H1 (cell line): ENCODE data around the gene MEGF11. TPM values are rescaled to one million over a fixed set of nuclear protein-coding genes. Genes with fewer than 3 reads are reported as not detected.

Source experiments
- CTCF ChIA-PET: fragments of 300-600 bp; sonication (Branson Sonifier 250); formaldehyde crosslinking; loops from one replicate; lab custom pipeline; 2021; ENCODE audit not compliant: partially characterized antibody; lab: Charles Lee
- POLR2A ChIA-PET: fragments of 300-600 bp; sonication (Branson Sonifier 250); formaldehyde crosslinking; loops from one replicate; lab custom pipeline; 2021; ENCODE audit warnings: inconsistent platforms; ENCODE audit not compliant: partially characterized antibody; lab: Charles Lee
- DNase-seq, 2 experiments: peaks; one replicate each; pipeline versions ENCODE4 v3.0.0 to v3.0.0-alpha.2; 2010 to 2022; ENCODE audit warnings: low spot score in 2 of 2, low read depth in 1 of 2, mixed read lengths in 1 of 2
- FAIRE-seq: peaks from 2 replicates; lab custom pipeline; 2011; peaks lifted over from hg19 to GRCh38; lab: Jason Lieb, UNC
- H2AFZ ChIP-seq: 2 replicates; pipeline ENCODE4 v1.8.1; 2012; ENCODE audit warnings: low read length, inconsistent platforms
- H2AK5ac ChIP-seq: 2 replicates; pipeline ENCODE4 v1.6.1; 2013; ENCODE audit warnings: low read depth, low read length
- H2BK120ac ChIP-seq: replicated peaks from 2 replicates; pipeline ENCODE3; 2013; ENCODE audit warnings: low read depth, low read length, inconsistent platforms
- H2BK12ac ChIP-seq: 2 replicates; pipeline ENCODE4 v1.6.1; 2013; ENCODE audit warnings: low read depth, low read length
- H2BK15ac ChIP-seq: 2 replicates; pipeline ENCODE4 v1.6.1; 2013; ENCODE audit warnings: low read length
- H2BK20ac ChIP-seq: 2 replicates; pipeline ENCODE4 v1.6.1; 2013; ENCODE audit warnings: low read length
- H2BK5ac ChIP-seq: 2 replicates; pipeline ENCODE4 v1.6.1; 2013; ENCODE audit warnings: low read depth, low read length
- H3K14ac ChIP-seq: 2 replicates; pipeline ENCODE4 v1.6.1; 2013; ENCODE audit warnings: inconsistent platforms; ENCODE audit not compliant: insufficient read length
- H3K18ac ChIP-seq: 2 replicates; pipeline ENCODE4 v1.6.1; 2013; ENCODE audit warnings: low read length; ENCODE audit errors: extremely low read depth
- H3K23ac ChIP-seq: 2 replicates; pipeline ENCODE4 v1.6.1; 2013; ENCODE audit warnings: inconsistent platforms; ENCODE audit not compliant: insufficient read length
- H3K23me2 ChIP-seq: 2 replicates; pipeline ENCODE4 v1.6.1; 2013; ENCODE audit warnings: low read depth, low read length
- H3K27ac ChIP-seq: 2 replicates; pipeline ENCODE4 v1.6.1; 2011; ENCODE audit warnings: low read depth, low read length, inconsistent platforms
- H3K27me3 ChIP-seq, 4 experiments: replicated peaks in 1 of 4; 1 replicate in 1 of 4; 2 replicates in 3 of 4; pipeline versions ENCODE4 v1.6.1 to v1.8.1; 2011 to 2013; ENCODE audit warnings: low read length in 3 of 4, mild to moderate bottlenecking in 3 of 4, inconsistent platforms in 2 of 4, mixed read lengths in 2 of 4, moderate library complexity in 1 of 4; ENCODE audit not compliant: control insufficient read depth in 3 of 4, insufficient read depth in 3 of 4; ENCODE audit errors: extremely low read depth in 1 of 4
- H3K36me3 ChIP-seq, 4 experiments: 2 replicates each; pipeline versions ENCODE4 v1.6.1 to v1.8.1; 2011 to 2013; ENCODE audit warnings: mild to moderate bottlenecking in 4 of 4, low read length in 3 of 4, moderate library complexity in 2 of 4, control low read depth in 1 of 4, inconsistent platforms in 1 of 4; ENCODE audit not compliant: insufficient read depth in 4 of 4, control insufficient read depth in 2 of 4
- H3K4ac ChIP-seq: replicated peaks from 2 replicates; pipeline ENCODE3; 2013; ENCODE audit warnings: low read length, low read depth, mixed read lengths, inconsistent platforms; ENCODE audit not compliant: insufficient read length
- H3K4me1 ChIP-seq, 4 experiments: replicated peaks in 1 of 4; 1 replicate in 1 of 4; 2 replicates in 3 of 4; pipeline versions ENCODE4 v1.6.1 to v1.8.1; 2011 to 2013; ENCODE audit warnings: low read length in 3 of 4, inconsistent platforms in 2 of 4, mixed read lengths in 1 of 4; ENCODE audit not compliant: insufficient read depth in 4 of 4, control insufficient read depth in 3 of 4
- H3K4me2 ChIP-seq, 2 experiments: 2 replicates each; pipeline versions ENCODE4 v1.6.1 to v1.8.1; 2011 to 2013; ENCODE audit warnings: low read depth in 2 of 2, low read length in 2 of 2, control low read depth in 1 of 2, inconsistent platforms in 1 of 2, mild to moderate bottlenecking in 1 of 2; ENCODE audit not compliant: insufficient read depth in 1 of 2
- H3K4me3 ChIP-seq, 4 experiments: fragments of 200-600, 300-600 bp in 1 of 4; sonication (generic), shearing (Covaris generic), sonication (Bioruptor Twin) in 1 of 4; 2 replicates each; pipeline versions ENCODE4 v1.5.1 to v1.8.1; 2011 to 2016; ENCODE audit warnings: low read length in 4 of 4, low read depth in 3 of 4, control low read depth in 2 of 4, inconsistent platforms in 2 of 4, mild to moderate bottlenecking in 2 of 4, mixed read lengths in 1 of 4, moderate library complexity in 1 of 4; ENCODE audit not compliant: insufficient read depth in 2 of 4; ENCODE audit errors: extremely low read depth in 1 of 4
- H3K56ac ChIP-seq: replicated peaks from 2 replicates; pipeline ENCODE3; 2013; ENCODE audit warnings: low read depth, mild to moderate bottlenecking, mixed read lengths, low read length, inconsistent platforms; ENCODE audit not compliant: insufficient read length
- H3K79me1 ChIP-seq: 2 replicates; pipeline ENCODE4 v1.6.1; 2013; ENCODE audit warnings: low read depth, low read length, control low read depth
- H3K79me2 ChIP-seq, 2 experiments: 2 replicates each; pipeline versions ENCODE4 v1.6.1 to v1.8.1; 2012 to 2013; ENCODE audit warnings: low read length in 2 of 2, mild to moderate bottlenecking in 2 of 2, inconsistent platforms in 1 of 2; ENCODE audit not compliant: insufficient read depth in 2 of 2, control insufficient read depth in 1 of 2
- H3K9ac ChIP-seq, 4 experiments: replicated peaks in 1 of 4; 1 replicate in 1 of 4; 2 replicates in 3 of 4; pipeline versions ENCODE4 v1.6.1 to v1.8.1; 2011 to 2013; ENCODE audit warnings: low read depth in 3 of 4, low read length in 3 of 4, control low read depth in 2 of 4, mild to moderate bottlenecking in 2 of 4, moderate library complexity in 2 of 4, inconsistent platforms in 1 of 4; ENCODE audit errors: extremely low read depth in 1 of 4
- H3K9me3 ChIP-seq, 2 experiments: 2 replicates each; pipeline versions ENCODE4 v1.6.1 to v1.8.1; 2012 to 2013; ENCODE audit warnings: mild to moderate bottlenecking in 2 of 2, moderate library complexity in 2 of 2, control low read depth in 1 of 2, inconsistent platforms in 1 of 2, low read depth in 1 of 2, low read length in 1 of 2, mixed read lengths in 1 of 2; ENCODE audit not compliant: insufficient read depth in 2 of 2
- H4K20me1 ChIP-seq, 2 experiments: replicated peaks in 1 of 2; 2 replicates each; pipeline versions ENCODE3 to v1.8.1; 2011 to 2013; ENCODE audit warnings: inconsistent platforms in 2 of 2, low read length in 2 of 2, mild to moderate bottlenecking in 1 of 2; ENCODE audit not compliant: insufficient read depth in 2 of 2, control insufficient read depth in 1 of 2
- H4K5ac ChIP-seq: 2 replicates; pipeline ENCODE4 v1.6.1; 2013; ENCODE audit warnings: low read length, low read depth, mixed read lengths, inconsistent platforms; ENCODE audit not compliant: insufficient read length
- H4K8ac ChIP-seq: 2 replicates; pipeline ENCODE4 v1.8.0; 2013; ENCODE audit warnings: mild to moderate bottlenecking, moderate library complexity, low read length, inconsistent platforms; ENCODE audit not compliant: insufficient read depth; ENCODE audit errors: extremely low read depth
- H4K91ac ChIP-seq: replicated peaks from 2 replicates; pipeline ENCODE3; 2013; ENCODE audit warnings: low read length, mixed read lengths, inconsistent platforms; ENCODE audit not compliant: insufficient read length
- BCL11A ChIP-seq, 2 experiments: IDR thresholded peaks; one replicate each; pipeline ENCODE4 v1.6.1; 2011; ENCODE audit warnings: low read depth in 2 of 2, low read length in 2 of 2, mild to moderate bottlenecking in 2 of 2
- CBX8 ChIP-seq: fragments of 300-800, 300-1000 bp; sonication (generic); IDR thresholded peaks from 2 replicates; pipeline ENCODE4 v1.7.1; 2016; ENCODE audit warnings: low read depth, low read length, borderline replicate concordance
- EZH2 ChIP-seq: fragments of 200-600 bp; sonication (generic); IDR thresholded peaks from 2 replicates; pipeline ENCODE4 v1.7.1; 2012; ENCODE audit warnings: low read depth, mild to moderate bottlenecking, moderate library complexity, low read length, inconsistent platforms; ENCODE audit not compliant: severe bottlenecking
- JUN ChIP-seq: IDR thresholded peaks from 2 replicates; pipeline ENCODE4 v1.6.1; 2011; ENCODE audit warnings: low read depth, mild to moderate bottlenecking, improper control_type of control experiment, low read length
- KDM4A ChIP-seq: IDR thresholded peaks from one replicate; pipeline ENCODE4 v1.7.1; 2012; ENCODE audit warnings: low read depth, mild to moderate bottlenecking, moderate library complexity, low read length, inconsistent platforms; ENCODE audit not compliant: severe bottlenecking
- RBBP5 ChIP-seq: IDR thresholded peaks from 2 replicates; pipeline ENCODE4 v1.7.1; 2012; ENCODE audit warnings: low read depth, mild to moderate bottlenecking, inconsistent platforms, low read length, moderate library complexity, borderline replicate concordance
- SIN3A ChIP-seq, 2 experiments: IDR thresholded peaks in 1 of 2; conservative IDR thresholded peaks in 1 of 2; 2 replicates each; pipeline ENCODE4 v1.6.1; 2011 to 2012; ENCODE audit warnings: low read length in 2 of 2, improper control_type of control experiment in 1 of 2, low read depth in 1 of 2, mild to moderate bottlenecking in 1 of 2
- SP2 ChIP-seq: IDR thresholded peaks from 2 replicates; pipeline ENCODE4 v1.6.1; 2012; ENCODE audit warnings: mild to moderate bottlenecking, low read length, inconsistent platforms
- TAF7 ChIP-seq: optimal IDR thresholded peaks from 2 replicates; pipeline ENCODE3; 2011; ENCODE audit warnings: low read depth, mild to moderate bottlenecking, inconsistent platforms, low read length, moderate library complexity, borderline replicate concordance
- TEAD4 ChIP-seq: IDR thresholded peaks from 2 replicates; pipeline ENCODE4 v1.6.1; 2012; ENCODE audit warnings: low read depth, low read length, inconsistent platforms, mixed read lengths
- YY1 ChIP-seq: IDR thresholded peaks from 2 replicates; pipeline ENCODE4 v1.6.1; 2011; ENCODE audit warnings: low read depth, mild to moderate bottlenecking, low read length
- ZNF274 ChIP-seq: IDR thresholded peaks from 2 replicates; pipeline ENCODE4 v1.7.0; 2012; ENCODE audit warnings: low read length, borderline replicate concordance; ENCODE audit errors: extremely low read depth
- WGBS, 2 experiments: shearing (Covaris generic) in 1 of 2; methylation state at CpG; one replicate each; pipeline versions ENCODE4 v1.1.6 to v1.1.7; 2013 to 2015; ENCODE audit warnings: low lambda C conversion rate in 2 of 2, mixed read lengths in 2 of 2, inconsistent platforms in 1 of 2, low coverage in 1 of 2, missing lambda C conversion rate in 1 of 2; ENCODE audit not compliant: insufficient replicate concordance in 2 of 2, insufficient coverage in 1 of 2, insufficient read length in 1 of 2; ENCODE audit errors: extremely low coverage in 1 of 2, missing lambda C conversion rate in 1 of 2; 5-methylcytosine and 5-hydroxymethylcytosine counted together
- polyA plus RNA-seq, 7 experiments: library from polyadenylated mRNA; depleted of rRNA in 3 of 7; stranded (reverse) in 5 of 7; unstranded in 2 of 7; fragments of >200 nt in 5 of 7; fragments of 200-250 nt in 2 of 7; gene quantifications; 1 replicate in 5 of 7; 2 replicates in 1 of 7; 4 replicates in 1 of 7; pipeline versions ENCODE4 v1.2.1 to v1.2.3, GENCODE V29; 2011 to 2013; ENCODE audit warnings: missing spikeins in 2 of 7, mixed read lengths in 2 of 7
- total RNA-seq: library from RNA; stranded (reverse); fragmentation: NEBNext Ultra II Directional; extraction: Animal tissue kit (Norgen Biotek cat#: 25700); gene quantifications from 2 replicates; pipeline ENCODE4 v1.2.1, GENCODE V29; 2021
- TF ChIP-seq, protein P1 (sequence below): IDR thresholded peaks from 2 replicates; pipeline ENCODE4 v1.6.1; 2012; ENCODE audit warnings: inconsistent platforms

The MEGF11 gene
- total and polyA plus RNA-seq, 2 of the 8 experiments (the other 6 are each of a cell fraction or from before 2014, with no cell fraction given) = 4.4 to 4.8 TPM

DNA sequence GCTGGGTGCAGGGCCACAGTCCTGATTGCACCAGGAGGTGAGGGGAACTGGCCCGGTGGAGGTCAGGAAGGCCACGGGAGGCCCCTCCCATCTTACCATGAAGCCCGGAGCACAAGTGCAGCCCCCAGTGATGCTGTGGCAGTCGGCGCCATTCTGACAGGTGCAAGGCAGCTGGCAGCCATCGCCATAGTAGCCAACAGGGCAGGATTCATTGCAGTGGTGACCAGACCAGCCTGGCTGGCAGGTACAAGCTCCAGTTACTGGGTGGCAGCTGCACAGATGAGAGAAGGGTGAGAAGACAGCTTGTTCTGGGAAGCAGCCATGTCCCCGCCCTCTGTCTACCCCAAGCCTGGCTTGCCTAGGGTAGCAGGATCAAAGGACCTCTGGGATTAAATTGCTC is 296.1 kb downstream of the MEGF11 start:
- H3K27ac ChIP-seq = no peak overlapping the region
- no peaks in the 10 kb centered on the region for H4K20me1 ChIP-seq
- no peak overlapping the region for H3K14ac ChIP-seq
- H3K23ac ChIP-seq = no peak overlapping the region
- peaks cover 4 to 14% (median 10%) of the 10 kb centered on the region in 4 experiments; a peak in 6 of 7 replicates for H3K4me1 ChIP-seq
- no peak overlapping the region for H2AK5ac ChIP-seq
- 87% methylated on average over 7 of the region's 7 CpGs; no CpG with 5 or more reads in 1 of the 2 experiments for WGBS, 2 experiments
- no peak overlapping the region for H3K4ac ChIP-seq
- no peaks in the 10 kb centered on the region for H3K9me3 ChIP-seq
- H3K18ac ChIP-seq = no peak overlapping the region
- peaks cover 0 to 2% (median 0%) of the 10 kb centered on the region in 4 experiments; a peak in 1 of 7 replicates for H3K27me3 ChIP-seq
- H3K23me2 ChIP-seq = no peaks in the 10 kb centered on the region
- H2AFZ ChIP-seq = no peak overlapping the region
- H2BK20ac ChIP-seq = no peak overlapping the region
- CTCF ChIA-PET = interaction anchor here (1.2 to 2.9 kb wide), 3 partner anchors 9 to 12 kb away, joined by 3 to 8 read pairs (median 8); no protein-coding TSS in a partner anchor
- no peak overlapping the region for H3K56ac ChIP-seq
- no peak overlapping the region for H4K5ac ChIP-seq
- DNase-seq (no peak), FAIRE-seq (no peak)
- no peak overlapping the region for H3K4me3 ChIP-seq
- no peaks in the 10 kb centered on the region for H3K36me3 ChIP-seq
- POLR2A ChIA-PET = interaction anchor here (1.0 to 1.4 kb wide), 2 partner anchors 14 to 21 kb away, joined by 3 to 7 read pairs; no protein-coding TSS in a partner anchor
- H2BK15ac ChIP-seq = no peak overlapping the region
- no peak overlapping the region for H2BK120ac ChIP-seq
- no peak overlapping the region for H2BK12ac ChIP-seq
- H3K79me1 ChIP-seq = no peaks in the 10 kb centered on the region
- no peak overlapping the region for H4K91ac ChIP-seq
- H3K9ac ChIP-seq = no peak overlapping the region
- H4K8ac ChIP-seq = no peak overlapping the region
- H3K4me2 ChIP-seq = no peak overlapping the region
- no peak overlapping the region for H2BK5ac ChIP-seq
- H3K79me2 ChIP-seq = no peaks in the 10 kb centered on the region
- TF ChIP-seq SP2 = no peak
- TF ChIP-seq JUN = no peak
- no peak for TF ChIP-seq CBX8
- TF ChIP-seq YY1 = no peak
- no peak for TF ChIP-seq KDM4A
- no peak for TF ChIP-seq TAF7
- TF ChIP-seq EZH2 = no peak
- TF ChIP-seq, protein P1, sequence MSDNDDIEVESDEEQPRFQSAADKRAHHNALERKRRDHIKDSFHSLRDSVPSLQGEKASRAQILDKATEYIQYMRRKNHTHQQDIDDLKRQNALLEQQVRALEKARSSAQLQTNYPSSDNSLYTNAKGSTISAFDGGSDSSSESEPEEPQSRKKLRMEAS = no peak
- no peak for TF ChIP-seq SIN3A (conservative IDR thresholded peaks at IDR 0.05 in 1 of 2, IDR thresholded peaks at IDR 0.05 in 1 of 2; ENCODE audit: low read depth in 1 of 2, low read length in 2 of 2)
- TF ChIP-seq RBBP5 = no peak
- TF ChIP-seq ZNF274 = no peak
- TF ChIP-seq TEAD4 = no peak
- TF ChIP-seq BCL11A (IDR thresholded peaks at IDR 0.05; ENCODE audit: low read depth in 2 of 2, low read length in 2 of 2) = no peak
